HPDE6-E6E7 (cell line): Measurements from ENCODE around the gene OR9G4.
A peak's percentile ranks its signal among the peaks of the same experiment; 100 is the strongest.

Experiments
- DNase-seq: peaks from one replicate; pipeline ENCODE4 v3.0.0; 2011; ENCODE audit warnings: missing footprints; ENCODE audit errors: extremely low spot score

Gene OR9G4

DNA sequence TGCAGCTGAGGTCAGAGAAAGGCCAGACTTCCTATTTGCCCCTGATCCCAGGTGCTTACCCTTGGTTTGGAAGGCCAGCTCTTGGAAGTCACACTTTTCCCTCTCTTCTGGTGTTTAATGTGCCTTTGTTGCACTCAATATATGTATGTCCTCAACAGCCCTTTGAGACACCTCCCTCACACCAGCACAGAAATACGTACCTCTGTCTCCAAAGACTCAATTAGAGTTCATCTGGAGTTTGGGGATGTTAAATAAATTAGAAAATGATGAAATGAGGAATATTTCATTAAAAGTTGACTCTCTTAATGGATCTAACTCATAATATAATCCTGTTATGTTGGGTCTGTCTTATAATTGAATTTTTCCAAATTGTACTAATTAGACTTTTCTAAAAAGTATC lies at the start of gene OR9G4:
TSS of gene OR9G4 (minus strand) at position 101 of the 400 bp plus-strand sequence. CDS start 4,931 bp downstream, outside the sequence.
- DNase-seq, result no peak

DNA sequence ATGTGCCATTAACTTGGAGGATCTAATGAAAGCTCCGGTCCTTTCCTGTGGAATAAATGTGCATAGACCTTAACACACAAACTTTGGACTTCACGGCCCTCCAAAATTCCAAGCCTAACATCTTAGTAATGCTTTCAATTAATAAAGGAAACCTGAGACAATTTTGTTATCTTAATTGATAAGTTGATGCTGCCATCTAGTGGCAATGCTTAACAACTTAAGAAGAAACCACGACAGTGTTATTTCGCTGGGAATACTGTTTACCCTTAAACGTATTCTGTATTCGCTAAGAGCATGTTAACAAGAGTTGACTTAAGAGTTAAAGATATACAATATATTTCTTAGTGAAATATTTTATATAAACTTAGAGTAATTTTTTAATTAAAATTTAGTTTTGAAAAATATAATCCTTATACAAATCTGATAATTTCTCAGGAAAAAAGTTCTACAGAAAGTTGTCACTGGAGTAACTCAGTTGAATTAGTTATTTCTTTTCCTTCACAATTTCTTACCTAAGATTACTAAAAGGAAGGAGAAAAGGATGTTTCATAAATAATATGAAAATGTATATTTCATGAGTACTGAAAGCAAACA lies 35.0 kb upstream of the OR9G4 start:
- peak; percentile 34 for DNase-seq

DNA sequence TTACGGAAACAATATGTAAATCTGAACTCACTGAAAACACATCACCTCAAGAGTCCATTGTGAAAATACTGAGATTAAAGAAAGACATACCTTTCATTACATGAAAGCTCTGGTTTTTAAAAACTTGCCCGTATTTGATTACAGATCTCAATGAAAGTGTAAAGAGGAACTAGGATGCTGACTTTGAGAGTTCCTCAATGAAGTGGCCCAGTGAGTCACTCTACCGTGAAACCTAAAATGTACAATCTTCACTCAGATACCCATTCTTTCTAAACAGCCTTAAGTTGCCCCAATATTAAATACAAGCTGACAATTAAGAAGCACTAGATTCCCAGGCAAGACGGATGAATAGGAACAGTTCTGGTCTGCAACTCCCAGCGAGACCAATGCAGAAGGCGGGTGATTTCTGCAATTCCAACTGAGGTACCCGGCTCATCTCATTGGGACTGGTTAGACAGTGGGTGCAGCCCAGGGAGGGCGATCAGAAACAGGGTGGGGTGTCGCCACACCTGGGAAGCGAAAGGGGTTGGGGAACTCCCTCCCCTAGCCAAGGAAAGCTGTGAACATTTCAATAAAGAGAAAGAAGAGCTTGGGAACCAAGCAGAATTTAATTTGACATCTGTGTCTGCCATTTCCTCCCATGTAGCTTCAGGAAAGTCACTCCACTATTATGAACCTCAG lies 33.8 kb upstream of the OR9G4 start:
- no peak for DNase-seq

DNA sequence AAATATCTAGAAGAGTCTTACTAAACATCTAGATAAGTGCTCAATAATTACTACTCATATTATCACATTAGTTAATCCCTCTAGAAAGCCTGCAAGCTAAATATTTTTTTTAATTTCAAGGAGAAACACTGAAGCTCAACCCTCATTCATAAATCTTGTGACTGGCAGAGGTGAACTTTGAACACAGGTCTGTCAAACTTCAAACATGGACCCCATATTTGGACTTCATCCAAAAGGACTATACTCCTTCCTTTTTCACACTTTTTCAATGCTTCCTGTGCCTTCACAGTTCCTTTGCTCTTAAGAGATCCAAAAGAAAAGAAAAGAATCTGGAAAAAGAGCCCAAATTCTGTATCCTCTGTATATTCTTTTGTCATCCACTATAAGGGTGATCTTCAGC lies 28.3 kb upstream of the OR9G4 start:
- no peak for DNase-seq

DNA sequence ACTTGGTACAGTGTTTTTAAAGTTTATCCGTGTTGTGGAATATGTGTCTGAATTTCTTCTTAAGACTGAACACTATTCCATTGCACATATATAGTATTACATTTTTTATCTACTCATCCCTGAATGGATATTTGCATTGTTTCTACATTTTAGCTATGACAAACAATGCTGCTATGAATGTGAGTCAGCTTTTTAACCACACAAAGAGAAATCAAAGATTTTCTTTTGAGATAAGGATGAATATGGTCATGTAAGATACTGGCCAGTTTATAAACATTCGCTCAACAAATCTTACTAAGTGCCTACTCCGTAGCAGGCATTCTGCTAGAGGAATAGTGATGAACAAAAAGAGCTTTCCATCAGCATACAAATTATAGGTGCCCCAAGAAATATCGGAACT lies 16.5 kb upstream of the OR9G4 start:
- no peak for DNase-seq

DNA sequence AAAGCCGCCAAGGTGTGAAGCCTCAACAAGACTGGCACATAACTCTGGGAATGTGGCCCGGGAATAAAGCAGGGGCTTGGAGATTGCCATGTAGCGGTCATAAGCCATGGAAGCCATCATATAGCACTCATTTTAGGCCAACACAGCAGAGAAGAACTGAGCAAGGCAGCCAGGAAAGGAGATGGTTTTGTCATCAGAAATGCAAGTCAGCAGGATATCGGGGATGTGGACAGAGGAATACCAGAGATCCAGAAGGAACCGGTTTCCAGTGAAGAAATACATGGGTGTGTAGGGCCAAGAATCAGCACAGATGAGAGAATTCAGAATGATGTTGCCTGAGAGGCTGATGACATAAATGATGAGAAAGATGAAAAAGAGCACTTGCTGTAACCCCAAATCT lies 3.0 kb upstream of the OR9G4 start:
- no peak for DNase-seq

DNA sequence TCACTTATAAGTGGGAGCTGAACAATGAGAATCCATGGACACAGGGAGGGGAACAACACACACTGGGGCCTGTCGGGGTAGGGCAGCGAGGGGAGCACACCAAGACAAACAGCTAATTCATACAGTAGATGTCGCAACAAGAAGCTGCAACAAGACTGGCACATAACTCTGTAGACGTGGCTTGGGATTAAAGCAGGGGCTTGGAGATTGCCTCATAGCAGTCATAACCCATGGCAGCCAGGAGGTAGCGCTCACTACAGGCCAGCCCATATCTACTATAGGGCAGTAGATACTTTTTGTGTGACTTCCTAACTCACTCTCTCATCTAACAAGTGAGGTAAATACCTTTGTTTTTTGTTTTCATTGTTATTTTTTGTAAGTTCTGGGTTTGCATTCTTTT lies 1.7 kb upstream of the OR9G4 start:
- no peak for DNase-seq

DNA sequence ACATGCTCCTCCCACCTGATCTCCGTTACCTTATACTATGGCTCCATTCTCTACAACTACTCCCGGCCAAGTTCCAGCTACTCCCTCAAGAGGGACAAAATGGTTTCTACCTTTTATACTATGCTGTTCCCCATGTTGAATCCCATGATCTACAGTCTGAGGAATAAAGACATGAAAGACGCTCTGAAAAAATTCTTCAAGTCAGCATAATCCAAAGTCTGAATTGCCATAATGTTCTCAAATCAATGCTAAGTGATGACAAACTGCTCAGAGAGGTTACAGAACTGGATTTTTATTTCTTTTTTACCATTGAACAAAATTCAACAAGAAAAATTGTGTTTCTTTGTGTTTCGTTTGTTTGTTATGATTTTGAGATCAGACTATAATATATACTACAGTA lies 7.6 kb downstream of the OR9G4 start:
- DNase-seq, result no peak

DNA sequence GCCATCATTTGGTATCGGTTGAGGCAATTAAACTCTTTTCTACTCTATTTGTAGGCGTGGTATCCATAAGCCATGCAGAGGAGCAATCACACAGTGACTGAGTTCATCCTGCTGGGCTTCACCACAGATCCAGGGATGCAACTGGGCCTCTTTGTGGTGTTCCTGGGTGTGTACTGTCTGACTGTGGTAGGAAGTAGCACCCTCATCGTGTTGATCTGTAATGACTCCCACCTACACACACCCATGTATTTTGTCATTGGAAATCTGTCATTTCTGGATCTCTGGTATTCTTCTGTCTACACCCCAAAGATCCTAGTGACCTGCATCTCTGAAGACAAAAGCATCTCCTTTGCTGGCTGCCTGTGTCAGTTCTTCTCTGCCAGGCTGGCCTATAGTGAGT lies 8.4 kb downstream of the OR9G4 start:
- no peak for DNase-seq

DNA sequence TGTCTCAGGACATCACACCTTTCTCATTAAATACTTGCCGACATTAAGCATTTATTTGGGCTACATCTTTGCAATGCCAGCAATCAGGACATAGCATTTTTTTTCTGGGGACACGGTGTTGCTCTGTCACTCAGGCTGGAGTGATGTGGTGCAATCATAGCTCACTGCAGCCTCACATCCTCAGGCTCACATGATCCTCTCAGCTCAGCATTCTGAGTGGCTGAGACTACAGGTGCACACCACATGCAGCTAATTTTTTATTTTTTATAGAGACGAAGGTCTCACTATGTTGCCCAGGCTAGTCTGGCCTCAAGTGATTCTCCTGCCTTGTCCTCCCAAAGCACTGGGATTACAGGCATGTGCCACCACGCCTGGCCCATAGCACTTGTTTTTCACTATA lies 28.0 kb downstream of the OR9G4 start:
- DNase-seq, result no peak

DNA sequence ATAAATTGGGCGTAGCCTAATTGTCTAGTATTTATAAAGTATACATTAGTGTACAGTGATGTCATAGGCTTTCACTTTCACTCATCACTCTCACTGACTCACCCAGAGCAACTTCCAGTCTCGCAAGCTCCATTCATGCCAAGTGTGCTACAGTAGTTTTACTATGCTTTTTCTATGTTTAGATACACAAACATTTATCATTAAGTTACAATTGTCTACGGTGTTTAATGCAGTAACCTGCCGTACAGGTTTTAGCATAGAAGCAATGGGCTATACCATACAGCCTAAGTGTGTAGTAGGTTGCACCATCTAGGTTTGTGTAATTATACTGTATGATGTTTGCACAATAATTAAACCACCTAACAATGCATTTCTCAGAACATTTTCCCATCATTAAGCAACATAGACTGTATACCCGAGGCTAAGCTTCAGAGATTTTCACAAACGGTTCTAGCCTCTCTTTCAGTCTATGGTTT lies 32.1 kb downstream of the OR9G4 start:
- DNase-seq, result no peak

DNA sequence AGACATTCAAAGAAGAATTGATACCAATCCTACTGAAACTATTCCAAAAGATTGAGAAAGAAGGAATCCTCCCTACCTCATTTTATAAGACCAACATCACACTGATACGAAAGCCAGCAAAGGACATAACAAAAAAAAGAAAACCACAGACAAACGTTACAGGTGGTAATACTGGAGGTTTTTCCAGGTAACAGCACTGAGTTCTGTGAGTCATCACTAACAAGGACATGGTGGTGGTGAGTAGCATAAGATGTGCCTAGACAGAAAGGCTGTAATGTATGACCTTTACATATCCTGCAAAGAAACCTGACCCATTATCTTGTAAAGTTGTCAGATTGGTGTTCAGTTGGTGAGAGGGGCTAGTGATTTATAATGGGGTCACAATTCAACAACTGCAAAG lies 34.3 kb downstream of the OR9G4 start:
- DNase-seq, result no peak

DNA sequence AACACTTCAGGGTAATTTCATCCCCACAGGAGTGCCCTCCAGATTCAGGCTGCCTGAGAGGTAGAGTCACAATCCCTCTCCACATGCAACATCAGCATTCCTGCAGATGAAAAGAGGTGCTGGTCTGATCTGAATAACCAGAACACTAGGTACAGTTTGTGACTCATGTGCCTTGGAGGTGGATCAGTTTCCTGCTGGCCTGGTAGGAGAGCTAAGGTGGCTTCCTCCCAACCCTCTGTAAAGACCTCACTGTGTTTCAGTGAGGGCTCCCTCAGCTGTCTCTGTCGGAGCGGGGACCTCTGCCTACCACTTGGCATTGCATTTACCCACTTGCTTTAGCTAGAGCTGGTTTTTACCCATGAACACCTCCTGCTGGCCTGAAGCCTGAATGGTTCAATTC lies 42.0 kb downstream of the OR9G4 start:
- DNase-seq, result no peak

DNA sequence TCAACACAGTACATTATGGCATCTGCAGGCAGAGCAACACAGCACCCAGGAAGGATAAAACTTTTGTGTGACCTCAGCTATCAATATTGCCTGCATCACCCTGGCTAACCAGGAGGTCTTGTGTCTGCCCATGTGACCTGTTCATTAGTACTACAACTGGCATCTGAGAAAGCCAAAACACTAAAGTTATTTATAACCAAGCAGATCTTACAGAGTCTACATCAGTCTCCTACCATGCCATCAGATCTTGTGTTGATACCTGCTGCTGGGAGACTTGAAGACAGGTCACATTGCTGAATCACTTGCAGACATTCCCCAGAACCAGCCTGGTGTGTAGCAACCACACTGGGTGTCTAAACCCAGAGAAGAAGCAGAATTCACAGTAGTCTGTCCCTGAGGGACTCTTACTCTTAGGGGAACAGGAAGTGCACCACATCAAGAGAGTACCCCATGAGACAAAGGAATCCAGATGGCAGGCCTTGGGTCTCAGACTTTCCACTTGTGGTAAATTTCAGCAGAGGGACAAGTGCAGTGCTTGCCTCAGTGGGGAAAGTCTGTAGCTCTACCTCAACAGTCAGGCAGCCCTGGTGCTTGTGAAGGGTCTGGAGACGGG lies 42.6 kb downstream of the OR9G4 start:
- no peak for DNase-seq

DNA sequence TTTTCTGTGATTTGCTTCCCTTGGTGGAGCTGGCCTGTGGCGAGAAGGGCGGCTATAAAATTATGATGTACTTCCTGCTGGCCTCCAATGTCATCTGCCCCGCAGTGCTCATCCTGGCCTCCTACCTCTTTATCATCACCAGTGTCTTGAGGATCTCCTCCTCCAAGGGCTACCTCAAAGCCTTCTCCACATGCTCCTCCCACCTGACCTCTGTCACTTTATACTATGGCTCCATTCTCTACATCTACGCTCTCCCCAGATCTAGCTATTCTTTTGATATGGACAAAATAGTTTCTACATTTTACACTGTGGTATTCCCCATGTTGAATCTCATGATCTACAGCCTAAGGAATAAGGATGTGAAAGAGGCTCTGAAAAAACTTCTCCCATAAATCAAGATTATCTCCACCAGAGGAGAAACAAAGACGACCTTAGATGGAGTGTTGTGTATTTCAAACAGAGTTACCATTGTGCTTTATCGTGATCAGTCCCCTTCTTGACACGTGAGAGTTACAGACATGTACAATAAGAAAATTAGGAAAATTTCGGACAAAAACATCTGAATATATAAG lies 47.5 kb downstream of the OR9G4 start:
- DNase-seq, result no peak

DNA sequence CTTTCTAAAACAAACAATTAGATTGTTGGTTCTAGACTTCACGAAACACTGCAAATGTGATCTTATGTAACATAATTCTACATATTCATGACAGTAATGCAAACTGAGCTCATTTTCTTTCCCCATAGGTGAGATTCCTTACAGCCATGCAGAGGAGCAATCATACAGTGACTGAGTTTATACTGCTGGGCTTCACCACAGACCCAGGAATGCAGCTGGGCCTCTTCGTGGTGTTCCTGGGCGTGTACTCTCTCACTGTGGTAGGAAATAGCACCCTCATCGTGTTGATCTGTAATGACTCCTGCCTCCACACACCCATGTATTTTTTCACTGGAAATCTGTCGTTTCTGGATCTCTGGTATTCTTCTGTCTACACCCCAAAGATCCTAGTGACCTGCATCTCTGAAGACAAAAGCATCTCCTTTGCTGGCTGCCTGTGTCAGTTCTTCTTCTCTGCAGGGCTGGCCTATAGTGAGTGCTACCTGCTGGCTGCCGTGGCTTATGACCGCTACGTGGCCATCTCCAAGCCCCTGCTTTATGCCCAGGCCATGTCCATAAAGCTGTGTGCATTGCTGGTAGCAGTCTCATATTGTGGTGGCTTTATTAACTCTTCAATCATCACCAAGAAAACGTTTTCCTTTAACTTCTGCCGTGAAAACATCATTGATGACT lies 48.1 kb downstream of the OR9G4 start:
- peak; percentile 28 for DNase-seq

DNA sequence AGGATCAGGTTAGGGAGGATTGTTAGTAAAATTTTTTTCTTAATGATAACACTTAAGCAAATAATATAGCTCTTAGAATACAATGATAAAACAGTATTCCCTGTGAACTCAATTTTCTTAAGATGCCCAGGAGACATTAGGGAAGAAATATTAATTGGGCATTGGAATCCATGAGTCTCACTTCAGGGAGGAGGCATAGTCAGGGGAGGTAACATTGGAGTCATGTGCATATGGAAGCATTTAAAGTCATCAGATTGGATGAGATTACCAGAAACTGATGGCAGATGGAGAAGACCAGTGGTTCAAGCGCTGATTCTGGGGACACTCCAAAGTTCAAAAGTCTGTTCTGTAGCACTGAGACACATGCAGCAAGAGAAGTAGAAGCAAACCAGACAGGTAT lies 49.7 kb downstream of the OR9G4 start, which contains the start of gene OR9G1:
TSS of gene OR9G1 (plus strand) at position 301 of the 400 bp plus-strand sequence. CDS start 1,293 bp downstream, outside the sequence.
- no peak for DNase-seq

DNA sequence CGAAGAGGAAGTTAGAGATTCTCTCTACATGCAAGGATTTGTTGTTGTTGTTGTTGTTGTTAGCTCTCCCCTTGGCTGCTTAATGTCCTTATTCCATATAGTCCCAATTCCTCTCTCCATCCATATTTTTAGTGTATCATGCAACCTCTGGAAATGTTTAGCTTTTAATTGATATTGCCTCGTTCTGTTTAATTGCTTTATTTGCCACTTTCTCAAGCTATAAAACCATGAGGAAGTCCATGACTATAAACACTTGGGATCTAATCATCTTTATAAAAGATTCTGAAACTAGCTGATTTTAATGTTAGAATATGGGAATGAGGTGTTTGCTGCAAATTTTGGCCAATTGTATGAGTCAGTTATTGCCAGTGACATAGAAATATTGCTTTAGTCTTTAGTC lies 55.1 kb downstream of the OR9G4 start:
- DNase-seq, result no peak
